ENCODE results near the gene CCDC177.

DNA sequence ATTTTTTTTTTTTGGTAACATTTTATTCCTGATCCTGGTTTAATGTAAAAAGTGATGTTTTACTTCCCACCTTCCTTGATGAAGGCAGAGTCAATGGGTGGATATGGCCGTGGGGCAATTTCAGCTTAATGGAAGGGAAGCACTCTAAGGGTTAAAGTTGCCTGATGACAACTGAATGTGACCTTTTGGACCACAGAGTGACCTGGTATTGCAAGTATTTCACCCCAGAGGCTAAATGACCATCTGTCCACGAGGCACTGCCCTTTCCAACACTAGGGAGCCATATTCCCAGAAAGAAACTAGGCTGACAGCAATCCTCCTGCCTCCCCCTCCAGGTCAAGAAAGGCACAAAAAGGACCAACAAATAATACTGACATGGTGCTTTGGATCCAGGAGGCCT is 4.8 kb downstream of the CCDC177 start:
- no peak for TF ChIP-seq POLR2AphosphoS5 (IDR thresholded peaks at IDR 0.05)
- TF ChIP-seq, protein P1, sequence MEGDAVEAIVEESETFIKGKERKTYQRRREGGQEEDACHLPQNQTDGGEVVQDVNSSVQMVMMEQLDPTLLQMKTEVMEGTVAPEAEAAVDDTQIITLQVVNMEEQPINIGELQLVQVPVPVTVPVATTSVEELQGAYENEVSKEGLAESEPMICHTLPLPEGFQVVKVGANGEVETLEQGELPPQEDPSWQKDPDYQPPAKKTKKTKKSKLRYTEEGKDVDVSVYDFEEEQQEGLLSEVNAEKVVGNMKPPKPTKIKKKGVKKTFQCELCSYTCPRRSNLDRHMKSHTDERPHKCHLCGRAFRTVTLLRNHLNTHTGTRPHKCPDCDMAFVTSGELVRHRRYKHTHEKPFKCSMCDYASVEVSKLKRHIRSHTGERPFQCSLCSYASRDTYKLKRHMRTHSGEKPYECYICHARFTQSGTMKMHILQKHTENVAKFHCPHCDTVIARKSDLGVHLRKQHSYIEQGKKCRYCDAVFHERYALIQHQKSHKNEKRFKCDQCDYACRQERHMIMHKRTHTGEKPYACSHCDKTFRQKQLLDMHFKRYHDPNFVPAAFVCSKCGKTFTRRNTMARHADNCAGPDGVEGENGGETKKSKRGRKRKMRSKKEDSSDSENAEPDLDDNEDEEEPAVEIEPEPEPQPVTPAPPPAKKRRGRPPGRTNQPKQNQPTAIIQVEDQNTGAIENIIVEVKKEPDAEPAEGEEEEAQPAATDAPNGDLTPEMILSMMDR (IDR thresholded peaks at IDR 0.05): no peak
- no peak for TF ChIP-seq POLR2A (IDR thresholded peaks at IDR 0.05)
- TF ChIP-seq EP300 (IDR thresholded peaks at IDR 0.05): no peak

All from suprapubic skin (tissue), 4 donors.